A673 (cell line): ENCODE measurements around the gene RNF217. TPM values are rescaled to one million over a fixed set of nuclear protein-coding genes. Genes with fewer than 3 reads are reported as not detected.
A peak's percentile ranks its signal among the peaks of the same experiment; 100 is the strongest.

Experiments used
- BruUV-seq: library from RNA; stranded (reverse); fragments of 400-500 nt; replicated peaks from 2 replicates; lab custom pipeline; 2021; lab: Mats Ljungman, UMichigan
- CTCF ChIA-PET: fragments of 300-600 bp; sonication (Branson Sonifier 250); formaldehyde crosslinking; loops from one replicate; lab custom pipeline; 2022; ENCODE audit warnings: antibody characterized with exemption; lab: Charles Lee
- POLR2A ChIA-PET: fragments of 300-600 bp; sonication (Branson Sonifier 250); formaldehyde crosslinking; loops from one replicate; lab custom pipeline; 2022; ENCODE audit warnings: antibody characterized with exemption; ENCODE audit not compliant: low non-redundant PET; lab: Charles Lee
- DNase-seq: peaks from one replicate; pipeline ENCODE4 v3.0.0-alpha.2; 2015; ENCODE audit warnings: low spot score
- H3K27ac ChIP-seq: fragments of 200-600 bp; sonication (generic); 2 replicates; pipeline ENCODE4 v1.5.1; 2016; ENCODE audit warnings: mixed run types, low read depth, mild to moderate bottlenecking, mixed read lengths, antibody characterized with exemption, low read length; ENCODE audit not compliant: poor library complexity, severe bottlenecking
- H3K27me3 ChIP-seq: fragments of 200-600 bp; sonication (generic); replicated peaks from 2 replicates; pipeline ENCODE4 v1.6.1; 2017; ENCODE audit warnings: mixed run types, low read depth, mild to moderate bottlenecking, mixed read lengths, antibody characterized with exemption, low read length; ENCODE audit not compliant: insufficient read depth, poor library complexity
- H3K36me3 ChIP-seq: fragments of 200-600 bp; sonication (generic); 2 replicates; pipeline ENCODE4 v1.6.1; 2016; ENCODE audit warnings: mixed run types, mild to moderate bottlenecking, mixed read lengths, antibody characterized with exemption, low read length; ENCODE audit not compliant: insufficient read depth, poor library complexity, severe bottlenecking
- H3K4me1 ChIP-seq: fragments of 200-600 bp; sonication (generic); 2 replicates; pipeline ENCODE4 v1.6.1; 2017; ENCODE audit warnings: mixed run types, mild to moderate bottlenecking, mixed read lengths, antibody characterized with exemption, low read length; ENCODE audit not compliant: insufficient read depth, poor library complexity, severe bottlenecking
- H3K4me3 ChIP-seq: fragments of 200-600 bp; sonication (generic); 2 replicates; pipeline ENCODE4 v1.5.1; 2016; ENCODE audit warnings: low read depth, mixed run types, mild to moderate bottlenecking, mixed read lengths, low read length; ENCODE audit not compliant: poor library complexity, severe bottlenecking
- H3K9me3 ChIP-seq: fragments of 200-600 bp; sonication (generic); 2 replicates; pipeline ENCODE4 v1.6.1; 2016; ENCODE audit warnings: mixed run types, low read depth, mild to moderate bottlenecking, mixed read lengths, antibody characterized with exemption, low read length; ENCODE audit not compliant: poor library complexity, severe bottlenecking
- EZH2 ChIP-seq: fragments of 200-600 bp; sonication (generic); IDR thresholded peaks from 2 replicates; pipeline ENCODE4 v1.6.1; 2017; ENCODE audit warnings: borderline replicate concordance, low read depth, mild to moderate bottlenecking, mixed read lengths, antibody characterized with exemption, low read length; ENCODE audit not compliant: poor library complexity, severe bottlenecking
- intact Hi-C: fragments of 100-400 bp; cut with micrococcal nuclease; formaldehyde crosslinking; loops from one replicate; pipeline ENCODE4 v1.10.0; 2022; ENCODE audit not compliant: unreplicated experiment
- total RNA-seq: library from RNA; stranded (reverse); gene quantifications from 2 replicates; pipeline ENCODE4 v1.2.3, GENCODE V29; 2021
- TF ChIP-seq, protein P1 (sequence below): fragments of 300-800, 200-600 bp; sonication (generic); conservative IDR thresholded peaks from 2 replicates; pipeline ENCODE4 v1.5.1; 2017; ENCODE audit warnings: low read depth, mild to moderate bottlenecking, antibody characterized with exemption, low read length, moderate library complexity, mixed read lengths

The RNF217 gene
- total RNA-seq, 1 experiment from 2014 or later, result 20.6 TPM

DNA sequence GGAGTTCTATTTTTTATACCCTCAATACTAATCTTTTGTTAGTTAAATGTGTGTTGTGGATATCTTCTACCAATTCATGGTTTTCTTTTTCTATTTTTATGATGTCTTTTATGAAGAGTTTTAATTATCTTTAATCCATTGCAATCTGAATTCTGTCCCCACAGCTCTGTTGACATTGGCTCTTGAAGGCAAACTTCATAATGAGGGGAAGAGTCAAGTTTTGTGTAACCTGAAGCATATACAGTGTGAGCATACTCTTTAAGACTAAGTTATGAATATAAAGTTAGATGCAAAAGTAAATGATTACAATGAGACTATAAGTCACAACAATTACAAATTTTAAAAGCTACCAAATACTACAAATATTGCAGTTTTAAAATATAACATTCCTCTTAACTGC is 34.2 kb downstream of the RNF217 start:
- ChIA-PET CTCF (no interaction called here), POLR2A (no interaction called here)
- Histone ChIP-seq H3K36me3 (no peaks in the 10 kb centered on the region), H3K27me3 (no peaks in the 10 kb centered on the region), H3K4me3 (no peak overlapping the region), H3K4me1 (peaks cover 40% of the 10 kb centered on the region), H3K27ac (no peak overlapping the region), H3K9me3 (no peaks in the 10 kb centered on the region)
- no TSS peak for BruUV-seq
- intact Hi-C loops, result no loop called here
- TF ChIP-seq EZH2, result no peak
- TF ChIP-seq, protein P1, sequence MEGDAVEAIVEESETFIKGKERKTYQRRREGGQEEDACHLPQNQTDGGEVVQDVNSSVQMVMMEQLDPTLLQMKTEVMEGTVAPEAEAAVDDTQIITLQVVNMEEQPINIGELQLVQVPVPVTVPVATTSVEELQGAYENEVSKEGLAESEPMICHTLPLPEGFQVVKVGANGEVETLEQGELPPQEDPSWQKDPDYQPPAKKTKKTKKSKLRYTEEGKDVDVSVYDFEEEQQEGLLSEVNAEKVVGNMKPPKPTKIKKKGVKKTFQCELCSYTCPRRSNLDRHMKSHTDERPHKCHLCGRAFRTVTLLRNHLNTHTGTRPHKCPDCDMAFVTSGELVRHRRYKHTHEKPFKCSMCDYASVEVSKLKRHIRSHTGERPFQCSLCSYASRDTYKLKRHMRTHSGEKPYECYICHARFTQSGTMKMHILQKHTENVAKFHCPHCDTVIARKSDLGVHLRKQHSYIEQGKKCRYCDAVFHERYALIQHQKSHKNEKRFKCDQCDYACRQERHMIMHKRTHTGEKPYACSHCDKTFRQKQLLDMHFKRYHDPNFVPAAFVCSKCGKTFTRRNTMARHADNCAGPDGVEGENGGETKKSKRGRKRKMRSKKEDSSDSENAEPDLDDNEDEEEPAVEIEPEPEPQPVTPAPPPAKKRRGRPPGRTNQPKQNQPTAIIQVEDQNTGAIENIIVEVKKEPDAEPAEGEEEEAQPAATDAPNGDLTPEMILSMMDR, result no peak
- no peak for DNase-seq

DNA sequence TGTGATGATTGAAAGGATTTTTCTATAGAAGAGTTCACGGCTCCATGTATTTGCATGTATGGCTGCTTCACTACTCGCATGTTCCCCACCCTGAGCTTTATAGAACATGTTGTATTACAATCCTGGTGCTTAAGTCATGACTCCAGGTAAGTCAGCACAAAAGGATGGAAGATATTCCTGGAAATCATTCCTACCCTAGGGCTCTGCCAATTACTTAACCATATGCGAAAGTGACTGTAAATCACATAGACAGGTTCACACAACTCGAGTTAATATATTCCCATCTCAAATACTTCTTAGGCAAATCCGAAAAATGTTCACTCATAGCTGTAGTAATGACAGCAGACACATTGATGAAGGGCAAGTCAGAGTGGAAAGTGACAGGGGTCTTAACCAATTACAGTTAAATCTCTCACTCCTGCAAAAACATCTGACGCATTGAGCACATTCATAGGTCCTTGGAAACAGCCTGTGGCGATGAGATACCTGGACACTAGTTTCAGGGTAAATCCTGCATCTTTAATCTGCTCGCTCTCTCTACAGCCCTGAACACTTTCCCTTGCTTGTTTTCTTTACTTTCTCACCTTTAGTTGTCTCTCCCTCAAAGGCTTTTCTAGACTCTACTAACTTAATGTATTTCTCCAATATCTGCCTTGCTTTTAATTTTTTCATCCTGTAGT is 35.1 kb downstream of the RNF217 start:
- Histone ChIP-seq H3K4me1 (peaks cover 43% of the 10 kb centered on the region), H3K27me3 (no peaks in the 10 kb centered on the region), H3K36me3 (no peaks in the 10 kb centered on the region), H3K27ac (no peak overlapping the region), H3K9me3 (no peaks in the 10 kb centered on the region), H3K4me3 (no peak overlapping the region)
- TF ChIP-seq EZH2, result no peak
- TF ChIP-seq, protein P1, result no peak
- POLR2A ChIA-PET, result no interaction called here
- intact Hi-C loops, result no loop called here
- CTCF ChIA-PET, result no interaction called here
- BruUV-seq, result no TSS peak
- no peak for DNase-seq

DNA sequence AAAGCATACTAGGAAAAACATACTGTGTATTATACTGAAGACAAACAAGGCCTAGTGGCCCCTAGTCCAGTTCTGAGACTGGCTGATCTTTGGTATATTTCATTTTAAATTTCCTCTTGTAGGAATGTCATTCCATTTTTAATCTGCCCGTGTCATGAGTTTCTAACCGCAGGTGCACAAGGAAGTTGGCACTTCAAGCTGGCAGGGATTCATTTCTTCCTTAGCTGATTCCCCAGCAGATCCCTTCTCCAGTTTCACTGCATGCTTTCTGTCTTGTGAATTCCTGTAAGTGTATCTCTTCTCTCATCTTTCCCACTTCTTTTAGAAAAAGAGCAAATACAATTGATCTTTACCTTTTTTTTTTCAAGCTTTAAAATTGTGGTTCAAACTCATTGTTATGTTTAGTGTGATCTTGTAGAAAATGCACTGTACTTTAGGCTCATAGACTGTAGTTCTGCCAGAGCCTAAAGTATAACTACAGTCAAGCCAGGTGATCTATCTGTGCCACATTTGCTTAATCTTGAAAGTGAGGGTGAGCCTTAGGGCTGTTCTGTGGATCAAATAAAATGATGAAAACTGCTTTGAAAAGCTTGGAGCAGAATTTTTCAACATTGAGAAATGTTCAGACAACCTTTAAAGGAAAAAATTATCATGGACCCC is 37.0 kb downstream of the RNF217 start:
- no peak for DNase-seq
- TF ChIP-seq EZH2, result no peak
- TF ChIP-seq, protein P1, result no peak
- no peaks in the 10 kb centered on the region for H3K9me3 ChIP-seq
- peaks cover 53% of the 10 kb centered on the region for H3K4me1 ChIP-seq
- H3K27ac ChIP-seq, result peak overlapping the region; percentile 47
- intact Hi-C loops, result no loop called here
- H3K4me3 ChIP-seq, result no peak overlapping the region
- ChIA-PET CTCF (interaction anchor here (0.7 kb wide), 1 partner anchor 114 kb away, joined by 4 read pairs; no protein-coding TSS in a partner anchor), POLR2A (no interaction called here)
- no peaks in the 10 kb centered on the region for H3K27me3 ChIP-seq
- no TSS peak for BruUV-seq
- no peaks in the 10 kb centered on the region for H3K36me3 ChIP-seq
